GM23338 (cell line): ENCODE results near the gene OLFML2A. TPM values are rescaled to one million over a fixed set of nuclear protein-coding genes. Genes with fewer than 3 reads are reported as not detected.

Source experiments
- ATAC-seq: fragments of 200-7000 bp; cut with Tn5 transposase; 3 replicates; pipeline ENCODE4 v1.9.1; 2020
- DNase-seq: peaks from one replicate; pipeline ENCODE4 v3.0.0-alpha.2; 2015; ENCODE audit warnings: low spot score
- H2AFZ ChIP-seq: fragments of 200-600 bp; sonication (generic); 2 replicates; pipeline ENCODE4 v1.8.0; 2016; ENCODE audit warnings: antibody characterized with exemption, mild to moderate bottlenecking, moderate library complexity
- H3F3A ChIP-seq: fragments of 200-600 bp; sonication (generic); replicated peaks from 2 replicates; pipeline ENCODE4 v1.8.0; 2017; ENCODE audit warnings: antibody characterized with exemption, mixed run types, low read depth
- H3K27ac ChIP-seq: fragments of 200-600 bp; sonication (generic); 2 replicates; pipeline ENCODE4 v1.6.1; 2016; ENCODE audit warnings: low read depth
- H3K27me3 ChIP-seq: fragments of 200-600 bp; sonication (generic); 2 replicates; pipeline ENCODE4 v1.8.0; 2016; ENCODE audit warnings: mild to moderate bottlenecking, mixed run types, moderate library complexity; ENCODE audit not compliant: insufficient read depth
- H3K36me3 ChIP-seq: fragments of 200-600 bp; sonication (generic); 2 replicates; pipeline ENCODE4 v1.8.0; 2016; ENCODE audit warnings: mild to moderate bottlenecking; ENCODE audit not compliant: insufficient read depth
- H3K4me1 ChIP-seq: fragments of 200-600 bp; sonication (generic); 2 replicates; pipeline ENCODE4 v1.8.0; 2016; ENCODE audit warnings: mild to moderate bottlenecking, moderate library complexity; ENCODE audit not compliant: insufficient read depth
- H3K4me2 ChIP-seq: fragments of 200-600 bp; sonication (generic); 2 replicates; pipeline ENCODE4 v1.7.1; 2017; ENCODE audit warnings: mixed run types
- H3K4me3 ChIP-seq: fragments of 200-600 bp; sonication (generic); 2 replicates; pipeline ENCODE4 v1.6.1; 2016; ENCODE audit warnings: mixed run types
- H3K79me2 ChIP-seq: fragments of 200-600 bp; sonication (generic); replicated peaks from 2 replicates; pipeline ENCODE4 v1.8.0; 2017; ENCODE audit warnings: mild to moderate bottlenecking; ENCODE audit not compliant: insufficient read depth
- H3K9me2 ChIP-seq: fragments of 200-600 bp; sonication (generic); 2 replicates; pipeline ENCODE4 v1.8.0; 2017; ENCODE audit not compliant: insufficient read depth
- H4K20me1 ChIP-seq: fragments of 200-600 bp; sonication (generic); replicated peaks from 2 replicates; pipeline ENCODE4 v1.8.0; 2017; ENCODE audit warnings: mild to moderate bottlenecking; ENCODE audit not compliant: insufficient read depth
- H3K27ac Mint-ChIP-seq: 2 replicates; pipeline ENCODE4 v1.8.0; 2020; ENCODE audit warnings: inconsistent platforms, mild to moderate bottlenecking, moderate library complexity, mixed read lengths
- H3K27me3 Mint-ChIP-seq: 3 replicates; pipeline ENCODE4 v1.8.0; 2022; ENCODE audit warnings: low read depth, mild to moderate bottlenecking, moderate library complexity, mixed read lengths, inconsistent platforms; ENCODE audit not compliant: insufficient read depth, poor library complexity
- H3K36me3 Mint-ChIP-seq: 3 replicates; pipeline ENCODE4 v1.8.0; 2021; ENCODE audit warnings: low read depth, mild to moderate bottlenecking, inconsistent platforms, moderate library complexity, mixed read lengths
- H3K4me1 Mint-ChIP-seq: 3 replicates; pipeline ENCODE4 v1.8.0; 2020; ENCODE audit warnings: mild to moderate bottlenecking, inconsistent platforms, mixed read lengths
- H3K4me3 Mint-ChIP-seq: 3 replicates; pipeline ENCODE4 v1.8.0; 2021; ENCODE audit warnings: moderate library complexity, mild to moderate bottlenecking, inconsistent platforms, mixed read lengths
- H3K9me3 Mint-ChIP-seq: 3 replicates; pipeline ENCODE4 v1.8.0; 2020; ENCODE audit warnings: moderate library complexity, mild to moderate bottlenecking, inconsistent platforms, mixed read lengths
- CREB1 ChIP-seq: fragments of 250-450 bp; sonication (Bioruptor Pico); IDR thresholded peaks from 2 replicates; pipeline ENCODE4 v1.5.0; 2020; ENCODE audit warnings: low read depth, mild to moderate bottlenecking, moderate library complexity
- EZH2phosphoT487 ChIP-seq: fragments of 200-600 bp; sonication (generic); IDR thresholded peaks from one replicate; pipeline ENCODE4 v1.8.1; 2018; ENCODE audit warnings: antibody characterized with exemption; ENCODE audit not compliant: unreplicated experiment
- JUNB ChIP-seq: IDR thresholded peaks from one replicate; pipeline ENCODE4 v1.6.1; 2016; ENCODE audit warnings: antibody characterized with exemption; ENCODE audit not compliant: unreplicated experiment
- NANOG ChIP-seq: IDR thresholded peaks from 2 replicates; pipeline ENCODE4 v1.6.1; 2016; ENCODE audit warnings: antibody characterized with exemption, borderline replicate concordance
- POLR2AphosphoS5 ChIP-seq: IDR thresholded peaks from 2 replicates; pipeline ENCODE4 v1.6.1; 2016; ENCODE audit warnings: antibody characterized with exemption, low read depth
- ZNF114 ChIP-seq: fragments of 250-450 bp; sonication (Bioruptor Pico); IDR thresholded peaks from 2 replicates; pipeline ENCODE4 v1.5.0; 2020; ENCODE audit warnings: mild to moderate bottlenecking, moderate library complexity
- ZNF331 ChIP-seq: fragments of 250-450 bp; sonication (Bioruptor Pico); IDR thresholded peaks from 2 replicates; pipeline ENCODE4 v1.5.0; 2020; ENCODE audit warnings: low read depth, mild to moderate bottlenecking, moderate library complexity
- ZNF462 ChIP-seq: fragments of 250-450 bp; sonication (Bioruptor Pico); IDR thresholded peaks from 2 replicates; pipeline ENCODE4 v1.5.0; 2020; ENCODE audit warnings: mild to moderate bottlenecking, moderate library complexity
- polyA plus RNA-seq: library from polyadenylated mRNA; unstranded; fragments of >200 nt; fragmentation: Nextera tagmentation; extraction: Ambion mirVana; gene quantifications from 2 replicates; pipeline ENCODE4 v1.2.1, GENCODE V29; 2016
- total RNA-seq: library from RNA; depleted of rRNA; stranded (reverse); fragments of >200 nt; shearing (Covaris generic); gene quantifications from 2 replicates; pipeline ENCODE4 v1.2.3, GENCODE V29; 2014
- TF ChIP-seq, protein P1 (sequence below): IDR thresholded peaks from one replicate; pipeline ENCODE4 v1.6.1; 2018; ENCODE audit warnings: antibody characterized with exemption; ENCODE audit not compliant: unreplicated experiment

OLFML2A gene
- total and polyA plus RNA-seq, 2 experiments from 2014 or later: 1.1 to 6.7 TPM

GRCh38 chr9:124758691-124759090, 18.2 kb upstream of the OLFML2A start (continued):
- TF ChIP-seq CREB1 (CRISPR knock-in tag) (no peak), POLR2AphosphoS5 (no peak), EZH2phosphoT487 (no peak)
- TF ChIP-seq, protein P1, sequence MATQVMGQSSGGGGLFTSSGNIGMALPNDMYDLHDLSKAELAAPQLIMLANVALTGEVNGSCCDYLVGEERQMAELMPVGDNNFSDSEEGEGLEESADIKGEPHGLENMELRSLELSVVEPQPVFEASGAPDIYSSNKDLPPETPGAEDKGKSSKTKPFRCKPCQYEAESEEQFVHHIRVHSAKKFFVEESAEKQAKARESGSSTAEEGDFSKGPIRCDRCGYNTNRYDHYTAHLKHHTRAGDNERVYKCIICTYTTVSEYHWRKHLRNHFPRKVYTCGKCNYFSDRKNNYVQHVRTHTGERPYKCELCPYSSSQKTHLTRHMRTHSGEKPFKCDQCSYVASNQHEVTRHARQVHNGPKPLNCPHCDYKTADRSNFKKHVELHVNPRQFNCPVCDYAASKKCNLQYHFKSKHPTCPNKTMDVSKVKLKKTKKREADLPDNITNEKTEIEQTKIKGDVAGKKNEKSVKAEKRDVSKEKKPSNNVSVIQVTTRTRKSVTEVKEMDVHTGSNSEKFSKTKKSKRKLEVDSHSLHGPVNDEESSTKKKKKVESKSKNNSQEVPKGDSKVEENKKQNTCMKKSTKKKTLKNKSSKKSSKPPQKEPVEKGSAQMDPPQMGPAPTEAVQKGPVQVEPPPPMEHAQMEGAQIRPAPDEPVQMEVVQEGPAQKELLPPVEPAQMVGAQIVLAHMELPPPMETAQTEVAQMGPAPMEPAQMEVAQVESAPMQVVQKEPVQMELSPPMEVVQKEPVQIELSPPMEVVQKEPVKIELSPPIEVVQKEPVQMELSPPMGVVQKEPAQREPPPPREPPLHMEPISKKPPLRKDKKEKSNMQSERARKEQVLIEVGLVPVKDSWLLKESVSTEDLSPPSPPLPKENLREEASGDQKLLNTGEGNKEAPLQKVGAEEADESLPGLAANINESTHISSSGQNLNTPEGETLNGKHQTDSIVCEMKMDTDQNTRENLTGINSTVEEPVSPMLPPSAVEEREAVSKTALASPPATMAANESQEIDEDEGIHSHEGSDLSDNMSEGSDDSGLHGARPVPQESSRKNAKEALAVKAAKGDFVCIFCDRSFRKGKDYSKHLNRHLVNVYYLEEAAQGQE: no peak

DNA sequence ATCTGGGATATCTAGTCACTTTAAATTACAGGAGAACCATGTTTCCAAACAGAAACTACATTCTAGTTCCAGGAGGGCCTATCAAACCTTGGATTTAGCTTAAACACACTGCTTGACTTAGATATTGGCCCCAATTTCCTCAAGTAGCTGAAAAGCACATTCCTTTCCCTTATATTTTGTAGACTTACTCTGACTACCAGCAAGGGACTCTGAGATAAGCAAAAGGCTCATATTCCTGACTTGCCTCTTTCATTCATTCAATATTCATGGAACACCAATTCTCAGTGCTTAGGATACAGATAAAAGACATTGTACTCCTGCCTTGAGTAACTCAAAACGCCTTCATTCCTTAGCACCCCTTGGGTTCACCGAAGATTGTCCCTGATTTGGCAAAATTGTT, 17.6 kb upstream of the OLFML2A start:
- Histone ChIP-seq H3F3A (no peaks in the 10 kb centered on the region), H2AFZ (no peak overlapping the region), H3K4me3 (peak overlapping the region; percentile 46), H3K27me3 (no peaks in the 10 kb centered on the region), H3K9me2 (no peaks in the 10 kb centered on the region), H3K27ac (peak overlapping the region; percentile 84; the same call in 1 of the 2 replicates), H3K36me3 (no peaks in the 10 kb centered on the region), H3K4me1 (peaks cover 73% of the 10 kb centered on the region), H4K20me1 (no peaks in the 10 kb centered on the region), H3K79me2 (peaks cover 60% of the 10 kb centered on the region), H3K4me2 (peak overlapping the region; percentile 72)
- TF ChIP-seq ZNF114 (no peak), CREB1 (CRISPR knock-in tag) (no peak), ZNF331 (no peak), JUNB (no peak)
- no peak for DNase-seq
- peaks cover 88% of the 10 kb centered on the region for H3K4me1 Mint-ChIP-seq
- H3K27me3 Mint-ChIP-seq: peaks cover 6% of the 10 kb centered on the region
- no peaks in the 10 kb centered on the region for H3K36me3 Mint-ChIP-seq
- H3K4me3 Mint-ChIP-seq: peak overlapping the region; percentile 71
- no peak for ATAC-seq
- peak overlapping the region; percentile 97 for H3K27ac Mint-ChIP-seq
- H3K9me3 Mint-ChIP-seq: no peaks in the 10 kb centered on the region

- peaks cover 75% of the 10 kb centered on the region for H3K4me1 ChIP-seq
- H3K27ac Mint-ChIP-seq: peak overlapping the region; percentile 94
- ATAC-seq: peak; percentile 85
- peak overlapping the region; percentile 56 for H3K4me2 ChIP-seq
- peak; percentile 90 for DNase-seq
- H3K4me1 Mint-ChIP-seq: peaks cover 87% of the 10 kb centered on the region
- H3K36me3 ChIP-seq: no peaks in the 10 kb centered on the region
- peak overlapping the region; percentile 86 for H3K27ac ChIP-seq
- no peaks in the 10 kb centered on the region for H3K27me3 ChIP-seq
- H3K4me3 ChIP-seq: peak overlapping the region; percentile 37
- peak overlapping the region; percentile 63 for H3K4me3 Mint-ChIP-seq
- no peaks in the 10 kb centered on the region for H3K9me2 ChIP-seq
- H3K9me3 Mint-ChIP-seq: no peaks in the 10 kb centered on the region
- H3K27me3 Mint-ChIP-seq: peaks cover 6% of the 10 kb centered on the region
- H4K20me1 ChIP-seq: no peaks in the 10 kb centered on the region
- H2AFZ ChIP-seq: no peak overlapping the region
- TF ChIP-seq ZNF462 (CRISPR knock-in tag): 0 out of 2 replicates have a peak, but pooled peaks have one; percentile 47
- TF ChIP-seq ZNF114: no peak
- TF ChIP-seq NANOG: peak; percentile 95
- H3K79me2 ChIP-seq: peaks cover 60% of the 10 kb centered on the region
- H3K36me3 Mint-ChIP-seq: no peaks in the 10 kb centered on the region
- H3F3A ChIP-seq: no peaks in the 10 kb centered on the region
These were observed 16.2 kb upstream of the OLFML2A start for GRCh38 chr9:124760719-124761118.
